Sciatic nerve (tissue), 2 donors: ENCODE data around the gene CCDC110. TPM values are rescaled to one million over a fixed set of nuclear protein-coding genes. Genes with fewer than 3 reads are reported as not detected.
A peak's percentile ranks its signal among the peaks of the same experiment; 100 is the strongest.
"Not testable (repeated sequence)": the region's sequence is repeated elsewhere in the genome, so short reads cannot be mapped to it uniquely, and the experiment has no call there.

ENCODE experiments used
- ATAC-seq: fragments of 200-7000 bp; cut with Tn5 transposase; one replicate; pipeline ENCODE4 v1.9.1; 2020; ENCODE audit warnings: mild to moderate bottlenecking, moderate library complexity
- DNase-seq: peaks from one replicate; pipeline ENCODE4 v3.0.0-alpha.2; 2020; ENCODE audit warnings: low spot score
- intact Hi-C: fragments of 100-400 bp; cut with DNase I; formaldehyde crosslinking; loops from one replicate; pipeline ENCODE4 v1.14.2; 2022
- total RNA-seq: library from RNA; stranded (reverse); fragmentation: NEBNext Ultra II Directional; extraction: Animal tissue kit (Norgen Biotek cat#: 25700); gene quantifications from one replicate; pipeline ENCODE4 v1.2.1, GENCODE V29; 2021
- donor health status: DM: no; HTN: no; CAD: no.
- donor health status: DM: no; HTN: no; CAD: no.

Gene CCDC110
- 0.36 TPM for total RNA-seq

GRCh38 chr4:185471235-185472102 is at the start of gene CCDC110:
Gene CCDC110, minus strand, starts transcription at chr4:185471733. Its CDS starts 50 bp downstream, at chr4:185471683.
- DNase-seq (peak; percentile 98), ATAC-seq (peak; percentile 98)
- intact Hi-C loops = loop anchor here (5.0 kb wide), 1 partner anchor 116 kb away; no protein-coding TSS in a partner anchor

DNA sequence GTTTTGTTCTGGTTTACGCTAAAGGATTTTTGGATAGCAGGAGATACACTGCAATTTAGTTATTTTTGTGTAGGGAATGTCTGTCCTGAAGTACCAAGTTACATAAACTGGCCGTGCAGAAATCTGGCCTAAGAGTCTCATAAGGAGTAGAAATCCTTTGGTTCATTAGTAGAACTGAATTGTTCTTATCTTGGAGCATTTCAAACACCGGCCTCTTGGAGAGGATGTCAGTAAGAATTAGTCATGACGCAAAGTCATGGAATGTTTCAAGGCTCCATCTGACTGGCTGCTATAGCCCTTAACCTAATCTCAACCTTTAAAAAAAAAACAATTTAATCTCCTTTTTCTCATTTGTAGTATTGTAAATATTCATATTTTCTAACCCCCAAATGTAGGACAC is 48.6 kb upstream of the CCDC110 start:
- intact Hi-C loops = no loop called here
- no peak for ATAC-seq
- no peak for DNase-seq

DNA sequence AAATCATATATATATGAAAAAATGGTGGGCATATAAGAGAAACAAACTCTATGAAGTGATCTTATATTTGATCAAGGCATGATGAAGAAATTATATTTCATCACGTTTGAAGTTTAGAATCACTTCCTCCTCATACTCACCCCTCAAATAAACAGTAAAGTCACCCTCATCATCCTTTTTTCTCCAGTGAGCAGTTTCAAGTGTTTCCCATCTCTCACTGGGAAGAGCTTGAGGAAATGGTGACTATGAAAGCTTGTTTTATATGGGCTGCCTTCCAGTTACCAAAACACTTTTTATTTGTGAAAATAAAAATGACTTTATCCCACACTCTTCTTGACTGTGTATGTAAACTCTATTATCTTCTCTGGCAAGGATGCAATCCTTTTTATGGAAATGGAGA is 47.0 kb upstream of the CCDC110 start:
- intact Hi-C loops = no loop called here
- ATAC-seq (no peak), DNase-seq (no peak)

DNA sequence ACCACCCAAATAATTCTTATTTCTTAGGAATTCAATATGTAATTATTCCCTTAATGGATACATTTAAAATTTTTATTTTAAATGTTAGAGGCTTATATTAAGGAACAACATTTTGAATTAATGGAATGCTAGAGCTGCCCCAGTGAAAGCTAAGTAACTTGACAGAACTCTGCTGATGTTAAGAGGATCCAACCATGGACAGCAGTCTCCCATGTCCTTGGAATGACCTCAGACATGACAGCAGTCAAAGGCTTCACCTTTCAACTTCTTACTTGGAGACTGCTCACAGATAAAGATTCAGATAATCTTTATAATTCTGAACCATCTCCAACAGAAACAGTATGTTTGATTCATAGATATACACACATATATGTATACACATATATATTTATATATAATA is 46.5 kb upstream of the CCDC110 start:
- ATAC-seq (no peak), DNase-seq (no peak)
- intact Hi-C loops = no loop called here

- DNase-seq = no peak
- intact Hi-C loops = no loop called here
- no peak for ATAC-seq
These were observed 43.7 kb upstream of the CCDC110 start for GRCh38 chr4:185515248-185515647.

GRCh38 chr4:185514182-185514697 is 42.7 kb upstream of the CCDC110 start:
- intact Hi-C loops = no loop called here
- DNase-seq = no peak
- ATAC-seq = no peak

DNA sequence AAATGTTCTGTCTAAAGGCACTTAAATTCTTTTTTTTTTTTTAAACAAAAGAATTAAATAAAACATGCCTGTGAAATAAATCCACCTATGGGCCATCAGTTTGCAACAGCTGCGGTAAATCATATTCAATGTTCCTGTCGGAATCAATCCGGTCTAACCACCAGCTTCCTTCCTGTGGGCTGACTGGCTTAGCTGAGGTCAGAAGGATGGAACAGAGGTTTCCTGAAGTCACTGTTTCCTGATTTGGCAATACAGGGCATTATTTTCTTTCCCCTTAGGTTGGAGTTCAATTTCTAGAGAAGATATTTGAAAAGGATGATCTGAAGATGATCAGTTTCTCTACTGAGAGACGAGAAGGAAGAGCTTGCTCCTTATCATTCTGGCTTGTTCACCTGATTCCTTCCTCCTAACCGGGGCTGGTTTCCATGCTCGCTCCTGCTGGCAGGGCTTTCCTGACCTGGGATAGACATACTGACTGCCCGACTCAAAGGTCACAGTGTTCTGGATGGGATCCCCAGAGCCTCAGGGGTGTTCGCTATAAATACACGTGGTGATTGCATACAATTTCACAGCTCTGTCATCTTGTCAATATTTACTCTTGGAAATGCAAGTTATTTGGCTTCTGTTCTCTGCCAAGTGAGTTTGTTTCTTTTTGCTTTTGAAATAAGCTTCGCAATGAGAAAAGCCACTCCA is 42.1 kb upstream of the CCDC110 start:
- peak; percentile 52 for ATAC-seq
- intact Hi-C loops = no loop called here
- DNase-seq = no peak

DNA sequence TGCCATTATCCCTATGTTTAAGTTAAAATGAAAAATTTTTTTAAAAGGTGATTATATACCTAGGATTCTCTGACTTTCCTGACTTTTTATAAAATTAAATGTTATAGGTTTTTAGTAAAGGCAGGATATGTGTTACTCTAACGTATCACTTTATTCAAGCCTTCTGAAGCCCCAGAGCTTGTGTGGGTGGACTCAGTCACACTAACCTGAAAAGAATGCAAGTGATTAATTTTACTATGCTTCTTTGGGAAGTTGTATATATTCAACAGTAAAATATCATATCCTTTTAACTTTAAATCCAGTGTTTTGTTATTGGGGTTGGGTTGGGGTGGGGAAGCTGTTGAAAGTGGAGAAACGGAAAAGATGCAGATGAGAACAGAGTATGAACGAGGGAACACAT is 41.0 kb upstream of the CCDC110 start:
- no peak for DNase-seq
- intact Hi-C loops = no loop called here
- ATAC-seq = no peak

DNA sequence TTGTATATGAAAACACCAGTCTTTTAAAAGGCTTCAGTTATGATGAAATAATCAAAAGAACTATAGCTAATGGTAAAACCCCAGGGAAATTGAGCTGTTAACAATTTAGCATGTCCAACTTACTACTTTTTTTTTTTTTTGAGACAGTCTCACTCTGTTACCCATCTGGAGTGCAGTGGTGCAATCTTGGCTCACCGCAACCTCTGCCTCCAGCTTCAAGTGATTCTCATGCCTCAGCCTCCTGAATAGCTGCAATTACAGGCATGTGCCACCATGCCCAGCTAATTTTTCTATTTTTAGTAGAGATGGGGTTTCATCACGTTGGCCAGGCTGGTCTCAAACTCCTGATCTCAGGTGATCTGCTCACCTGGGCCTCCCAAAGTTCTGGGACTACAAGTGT is 39.7 kb upstream of the CCDC110 start:
- intact Hi-C loops, DNase-seq, ATAC-seq: not testable (repeated sequence)

DNA sequence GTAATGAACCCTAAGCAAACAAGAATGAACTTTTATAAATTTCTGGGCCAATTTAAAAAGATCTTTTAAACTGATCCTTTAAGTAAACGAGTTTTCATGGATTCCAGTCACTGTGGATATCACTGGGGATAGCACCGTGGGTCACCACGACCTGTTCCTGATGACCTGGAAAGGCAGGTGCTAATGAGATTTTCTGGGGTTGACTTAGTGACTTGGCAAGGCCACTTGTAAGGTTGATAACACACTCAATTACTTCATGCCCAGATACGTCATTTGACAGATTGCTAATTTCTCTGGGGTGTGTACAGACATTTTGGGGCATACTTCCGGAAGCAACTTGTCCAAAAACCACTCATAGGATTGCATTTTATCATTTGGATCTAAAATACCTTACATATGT is 39.3 kb upstream of the CCDC110 start:
- DNase-seq = no peak
- ATAC-seq = no peak
- intact Hi-C loops = no loop called here

GRCh38 chr4:185508181-185508580 is 36.6 kb upstream of the CCDC110 start:
- DNase-seq (no peak), ATAC-seq (no peak)
- intact Hi-C loops = no loop called here

- ATAC-seq (no peak), DNase-seq (no peak)
- intact Hi-C loops = no loop called here
These were observed 34.9 kb upstream of the CCDC110 start for GRCh38 chr4:185506422-185506821.

DNA sequence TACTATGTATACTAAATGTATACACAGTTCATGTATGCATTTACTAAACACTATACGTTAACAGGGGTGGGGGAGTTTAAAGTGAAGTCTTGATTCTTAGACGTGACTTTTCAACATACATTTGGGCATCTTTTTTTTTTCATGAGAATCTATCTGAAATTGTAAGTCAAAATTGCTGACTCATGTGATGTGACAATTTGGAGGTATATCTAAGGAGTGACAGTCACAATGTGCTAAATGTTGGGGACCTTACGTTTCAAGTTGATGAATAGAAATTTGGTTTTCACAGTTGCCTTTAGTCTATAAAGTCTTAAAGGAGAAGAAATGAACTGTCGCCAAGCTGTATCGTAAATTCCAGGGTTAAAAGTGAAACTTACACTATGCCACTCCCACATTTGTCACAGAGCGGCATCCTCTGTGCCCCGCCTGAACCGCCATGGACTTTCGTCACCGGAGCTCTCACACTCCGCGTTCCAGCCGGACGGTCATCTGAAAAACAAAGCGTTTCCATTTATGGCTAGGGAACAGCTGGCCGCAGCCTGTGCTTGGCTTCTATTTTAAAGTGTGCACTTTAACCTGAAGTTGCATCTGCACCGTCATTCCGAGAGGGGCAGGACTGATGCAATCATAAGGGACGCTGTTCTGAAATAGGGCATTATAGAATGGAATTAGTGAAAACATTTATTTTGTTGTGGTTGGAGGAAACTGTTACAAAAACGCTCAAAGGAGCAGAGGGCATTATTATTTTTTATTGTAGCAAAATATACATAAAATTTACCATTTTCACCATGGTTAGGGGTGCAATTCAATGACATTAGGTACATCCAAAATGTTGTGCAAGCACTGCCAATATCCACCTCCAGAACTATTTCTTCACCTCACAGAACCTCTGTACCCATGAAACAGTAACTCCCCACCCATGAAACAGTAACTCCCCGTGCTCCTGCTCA is 32.8 kb upstream of the CCDC110 start:
- intact Hi-C loops = no loop called here
- DNase-seq (no peak), ATAC-seq (peak; percentile 79)

DNA sequence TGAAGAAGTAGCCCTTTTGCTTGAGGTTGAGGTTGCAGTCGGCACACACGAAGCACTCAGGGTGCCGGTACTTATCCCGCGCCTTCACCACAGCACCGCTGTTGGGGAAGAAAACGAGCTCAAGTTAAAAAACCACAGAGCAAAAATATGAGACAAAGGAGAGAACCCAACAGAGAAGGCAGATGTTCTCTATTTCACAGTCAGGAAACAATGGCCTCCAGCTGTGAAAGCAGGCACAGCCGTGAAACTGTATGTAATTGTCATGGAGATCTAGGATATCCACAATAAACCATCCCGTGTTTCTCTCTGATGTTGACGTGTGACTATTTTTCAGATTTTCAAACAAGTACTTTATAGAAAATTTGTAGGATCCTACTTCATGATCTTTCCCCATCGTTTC is 30.9 kb upstream of the CCDC110 start:
- intact Hi-C loops = no loop called here
- DNase-seq (no peak), ATAC-seq (no peak)

DNA sequence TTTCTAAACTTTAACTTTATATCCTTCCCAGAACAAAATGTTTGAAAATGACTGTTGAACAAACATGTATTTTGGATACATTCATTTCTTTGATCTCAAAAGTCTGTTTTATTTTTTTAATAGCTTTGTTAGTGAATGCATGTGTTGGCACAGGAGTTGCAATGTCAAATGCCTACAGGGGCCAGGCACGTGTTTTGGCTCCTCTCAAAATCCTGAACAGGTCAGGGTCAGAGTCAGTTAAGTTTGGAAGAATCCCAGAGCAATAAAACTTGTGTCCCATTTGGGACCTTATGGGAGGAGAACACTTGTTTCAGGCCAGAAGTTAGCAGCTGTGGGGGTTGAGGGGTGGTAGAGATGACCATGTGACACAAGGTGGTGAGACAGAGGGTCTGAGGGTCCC is 29.0 kb upstream of the CCDC110 start:
- intact Hi-C loops = no loop called here

DNA sequence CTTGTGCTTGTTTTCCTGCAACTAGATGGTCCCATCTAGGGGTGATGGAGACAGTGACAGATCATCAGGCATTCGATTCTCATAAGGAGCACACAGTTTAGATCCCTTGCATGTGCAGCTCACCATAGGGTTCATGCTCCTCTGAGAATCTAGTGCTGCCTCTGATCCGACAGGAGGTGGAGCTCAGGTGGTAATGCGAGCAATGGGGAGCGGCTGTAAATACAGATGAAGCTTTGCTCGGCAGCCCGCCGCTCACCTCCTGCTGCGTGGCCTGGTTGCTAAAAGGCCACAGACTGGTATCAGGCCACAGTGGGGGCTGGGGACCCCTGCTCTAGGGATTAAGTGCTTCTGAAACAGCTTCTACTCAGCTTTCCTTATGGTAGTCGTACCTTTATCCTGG is 28.5 kb upstream of the CCDC110 start:
- ATAC-seq (no peak), DNase-seq (no peak)
- intact Hi-C loops = no loop called here

More for the DNA sequence above, 29.0 kb upstream of the CCDC110 start:
- ATAC-seq = no peak
- DNase-seq = no peak

DNA sequence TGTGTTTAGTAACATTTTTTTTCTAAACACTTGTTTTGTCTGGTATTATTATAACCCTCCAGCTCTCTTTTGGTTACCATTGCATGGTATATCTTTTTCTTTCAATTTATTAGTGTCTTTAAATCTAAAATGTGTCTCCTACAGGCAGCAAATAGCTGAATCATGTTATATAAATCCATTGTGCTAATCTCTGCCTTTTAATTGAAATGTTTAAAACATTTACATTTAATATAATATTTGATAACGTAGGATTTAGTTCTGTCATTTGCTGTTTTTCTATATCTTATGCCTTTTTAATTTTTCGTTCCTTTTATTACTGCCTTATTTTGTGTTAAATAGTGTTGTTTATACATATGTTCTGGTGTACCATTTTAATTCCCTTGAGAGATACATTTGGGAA is 17.1 kb upstream of the CCDC110 start:
- no peak for DNase-seq
- ATAC-seq = no peak
- intact Hi-C loops = no loop called here

DNA sequence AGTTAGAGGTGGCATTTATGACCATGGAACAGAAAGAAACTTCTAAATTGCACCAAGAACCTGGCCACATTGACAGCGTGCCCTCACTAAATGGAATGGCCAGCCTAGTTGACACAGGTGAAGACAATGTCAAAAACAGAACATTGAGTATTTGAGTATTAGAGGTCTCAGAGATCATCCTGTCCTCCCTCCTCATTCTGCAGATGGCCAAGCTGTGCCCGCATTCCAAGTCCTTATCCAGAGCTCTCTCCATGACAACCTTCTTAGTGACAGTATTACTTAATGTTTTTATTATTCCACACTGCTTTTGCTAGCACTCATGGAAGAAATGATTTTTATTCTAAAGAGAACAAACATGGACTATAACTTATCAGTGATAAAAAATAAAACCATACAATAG is 9.9 kb upstream of the CCDC110 start:
- intact Hi-C loops = no loop called here
- ATAC-seq (no peak), DNase-seq (no peak)
